ENCODE measurements around the gene DIAPH1. TPM values are rescaled to one million over a fixed set of nuclear protein-coding genes. Genes with fewer than 3 reads are reported as not detected.

Gene DIAPH1
- total RNA-seq, 1 donor from 2014 or later = 273 TPM

DNA sequence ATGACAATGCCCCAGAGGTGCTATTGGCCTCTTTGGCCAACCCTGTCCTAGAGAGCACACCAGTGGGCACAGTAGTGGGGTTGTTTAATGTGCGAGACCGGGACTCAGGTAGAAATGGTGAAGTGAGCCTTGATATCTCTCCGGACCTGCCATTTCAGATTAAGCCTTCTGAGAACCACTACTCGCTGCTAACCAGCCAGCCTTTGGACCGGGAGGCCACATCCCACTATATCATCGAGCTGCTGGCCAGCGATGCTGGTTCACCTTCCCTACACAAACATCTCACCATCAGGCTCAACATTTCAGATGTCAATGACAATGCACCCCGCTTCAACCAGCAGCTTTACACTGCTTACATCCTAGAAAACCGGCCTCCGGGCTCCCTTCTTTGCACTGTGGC is 128.5 kb downstream of the DIAPH1 start:
- intact Hi-C loops (cut with micrococcal nuclease) = no loop called here

DNA sequence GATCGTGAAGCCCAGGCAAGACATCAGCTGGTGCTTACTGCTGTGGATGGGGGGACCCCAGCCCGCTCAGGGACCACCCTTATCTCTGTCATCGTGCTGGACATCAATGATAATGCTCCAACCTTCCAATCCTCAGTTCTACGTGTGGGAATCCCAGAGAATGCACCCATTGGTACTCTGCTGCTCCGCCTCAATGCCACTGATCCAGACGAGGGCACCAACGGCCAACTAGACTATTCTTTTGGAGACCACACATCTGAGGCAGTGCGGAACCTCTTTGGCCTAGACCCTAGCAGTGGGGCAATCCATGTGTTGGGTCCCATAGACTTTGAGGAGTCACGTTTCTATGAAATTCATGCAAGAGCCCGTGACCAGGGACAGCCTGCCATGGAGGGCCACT is 129.0 kb downstream of the DIAPH1 start:
- intact Hi-C loops (cut with micrococcal nuclease) = no loop called here

DNA sequence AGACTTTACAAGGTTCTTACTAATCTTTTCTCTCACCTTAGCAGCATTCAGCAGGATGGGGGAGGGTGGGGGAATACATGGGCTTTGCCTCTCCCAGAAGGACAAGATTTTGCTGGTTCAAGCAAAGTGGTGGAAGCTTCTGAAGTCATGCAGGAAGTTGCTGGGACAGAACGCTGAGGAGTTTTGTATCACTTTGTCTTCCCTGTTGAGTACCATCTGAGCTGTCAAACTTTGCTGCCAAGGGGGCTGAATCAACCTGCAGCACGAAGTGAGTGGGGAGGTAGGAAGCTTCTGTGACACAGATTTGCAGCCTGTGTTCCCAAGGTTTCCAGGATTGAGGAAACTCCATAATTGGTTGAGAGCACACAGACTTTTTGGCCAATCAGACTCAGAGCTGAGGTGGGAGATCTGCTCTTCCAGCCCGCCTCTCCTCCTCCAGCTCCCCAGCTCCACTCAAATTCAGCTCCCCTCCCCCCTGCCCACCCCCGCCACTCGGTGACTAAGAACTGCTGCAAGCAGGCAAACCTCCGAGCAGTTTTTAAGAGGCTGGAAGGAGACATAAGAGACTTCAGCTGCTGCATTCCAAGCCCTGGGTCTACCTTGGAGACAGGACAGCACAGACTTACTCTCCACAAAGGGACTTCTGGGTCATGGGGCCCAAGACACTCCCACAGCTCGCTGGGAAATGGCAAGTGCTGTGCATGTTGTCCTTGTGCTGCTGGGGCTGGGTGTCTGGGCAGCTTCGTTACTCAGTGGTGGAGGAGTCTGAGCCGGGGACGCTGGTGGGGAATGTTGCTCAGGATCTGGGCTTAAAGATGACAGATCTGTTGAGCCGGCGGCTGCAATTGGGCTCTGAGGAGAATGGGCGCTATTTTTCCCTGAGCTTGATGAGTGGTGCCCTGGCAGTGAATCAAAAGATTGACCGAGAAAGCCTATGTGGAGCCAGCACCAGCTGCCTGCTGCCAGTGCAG is 129.9 kb downstream of the DIAPH1 start, which contains the start of gene PCDHGC5:
Gene PCDHGC5 (plus strand): TSS at position 491 of the 971 bp plus-strand sequence. CDS start 160 bp downstream, at position 651.
- intact Hi-C loops (cut with micrococcal nuclease) = no loop called here

DNA sequence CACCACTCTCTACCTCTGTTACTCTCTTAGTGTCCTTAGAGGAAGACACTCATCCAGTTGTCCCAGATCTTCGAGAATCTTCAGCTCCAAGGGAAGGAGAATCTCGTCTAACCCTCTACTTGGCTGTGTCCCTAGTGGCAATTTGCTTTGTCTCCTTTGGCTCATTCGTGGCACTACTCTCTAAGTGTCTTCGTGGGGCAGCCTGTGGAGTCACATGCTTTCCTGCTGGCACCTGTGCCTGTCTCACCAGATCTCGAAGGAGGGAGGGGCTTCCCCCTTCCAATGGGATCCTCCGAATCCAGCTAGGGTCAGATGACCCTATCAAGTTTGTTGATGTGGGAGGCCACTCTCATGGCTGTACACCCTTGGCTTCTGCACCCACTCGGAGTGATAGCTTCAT is 131.7 kb downstream of the DIAPH1 start:
- intact Hi-C loops (cut with micrococcal nuclease) = no loop called here

DNA sequence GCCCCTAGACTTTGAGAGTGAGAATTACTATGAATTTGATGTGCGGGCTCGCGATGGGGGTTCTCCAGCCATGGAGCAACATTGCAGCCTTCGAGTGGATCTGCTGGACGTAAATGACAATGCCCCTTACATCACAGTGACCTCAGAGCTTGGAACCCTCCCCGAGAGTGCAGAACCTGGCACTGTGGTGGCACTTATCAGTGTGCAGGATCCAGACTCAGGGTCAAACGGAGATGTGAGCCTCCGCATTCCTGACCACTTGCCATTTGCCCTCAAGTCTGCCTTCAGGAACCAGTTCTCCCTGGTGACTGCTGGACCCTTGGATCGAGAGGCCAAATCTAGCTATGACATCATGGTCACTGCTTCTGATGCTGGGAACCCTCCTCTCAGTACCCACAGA is 132.7 kb downstream of the DIAPH1 start:
- intact Hi-C loops (cut with micrococcal nuclease) = no loop called here

DNA sequence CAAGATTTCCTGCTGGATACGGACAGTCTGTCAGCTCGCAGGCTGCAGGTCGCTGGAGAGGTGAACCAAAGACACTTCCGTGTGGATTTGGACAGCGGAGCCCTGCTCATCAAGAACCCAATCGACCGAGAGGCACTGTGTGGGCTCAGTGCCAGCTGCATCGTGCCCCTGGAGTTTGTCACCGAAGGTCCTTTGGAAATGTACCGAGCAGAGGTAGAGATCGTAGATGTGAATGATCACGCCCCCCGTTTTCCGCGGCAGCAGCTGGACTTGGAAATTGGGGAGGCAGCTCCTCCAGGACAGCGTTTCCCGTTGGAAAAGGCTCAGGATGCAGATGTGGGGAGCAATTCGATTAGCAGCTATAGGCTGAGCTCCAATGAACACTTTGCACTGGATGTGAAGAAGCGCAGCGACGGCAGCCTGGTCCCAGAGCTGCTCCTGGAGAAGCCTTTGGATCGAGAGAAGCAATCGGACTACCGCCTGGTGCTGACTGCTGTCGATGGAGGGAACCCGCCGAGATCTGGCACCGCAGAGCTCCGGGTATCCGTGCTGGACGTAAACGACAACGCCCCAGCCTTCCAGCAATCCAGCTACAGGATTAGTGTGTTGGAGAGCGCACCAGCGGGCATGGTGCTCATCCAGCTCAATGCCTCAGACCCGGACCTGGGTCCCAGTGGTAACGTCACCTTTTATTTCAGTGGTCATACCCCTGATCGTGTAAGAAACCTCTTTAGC is 133.3 kb downstream of the DIAPH1 start:
- intact Hi-C loops (cut with micrococcal nuclease) = no loop called here

DNA sequence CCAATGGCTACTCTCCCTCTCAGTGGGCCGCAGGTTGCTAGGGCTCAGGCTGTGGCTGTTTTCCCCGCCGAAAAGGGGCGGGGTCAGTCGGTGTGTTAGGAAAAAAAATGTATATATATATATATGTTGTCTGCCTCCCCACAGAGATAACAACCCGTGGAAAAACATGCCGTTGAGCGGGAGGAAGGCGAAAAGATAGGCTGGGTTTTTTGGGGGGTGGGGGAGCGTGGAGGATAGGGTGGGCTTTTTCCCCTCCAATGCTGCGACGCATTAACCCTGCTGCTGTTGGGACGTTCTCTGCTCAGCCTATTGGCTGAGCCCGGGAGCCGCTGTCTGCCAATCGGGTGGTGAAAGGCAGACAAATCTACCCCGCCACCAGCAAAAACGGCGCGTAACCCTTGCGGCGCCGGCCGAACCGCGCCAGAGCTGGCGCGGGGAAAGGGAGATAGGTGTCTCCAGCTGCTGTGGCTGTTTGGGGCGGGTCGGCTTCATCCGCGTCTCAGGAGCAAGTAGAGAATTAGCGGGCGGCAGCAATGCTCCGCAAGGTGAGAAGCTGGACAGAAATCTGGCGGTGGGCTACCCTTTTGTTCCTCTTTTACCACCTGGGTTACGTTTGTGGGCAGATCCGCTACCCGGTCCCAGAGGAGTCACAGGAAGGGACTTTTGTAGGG is 134.0 kb downstream of the DIAPH1 start, which contains the start of gene PCDHGC4:
Gene PCDHGC4 (plus strand): TSS at position 390 of the 671 bp plus-strand sequence. CDS start 144 bp downstream, at position 534.
- intact Hi-C loops (cut with micrococcal nuclease) = loop anchor here (1.0 kb wide), 1 partner anchor 8 kb away; no protein-coding TSS in a partner anchor

DNA sequence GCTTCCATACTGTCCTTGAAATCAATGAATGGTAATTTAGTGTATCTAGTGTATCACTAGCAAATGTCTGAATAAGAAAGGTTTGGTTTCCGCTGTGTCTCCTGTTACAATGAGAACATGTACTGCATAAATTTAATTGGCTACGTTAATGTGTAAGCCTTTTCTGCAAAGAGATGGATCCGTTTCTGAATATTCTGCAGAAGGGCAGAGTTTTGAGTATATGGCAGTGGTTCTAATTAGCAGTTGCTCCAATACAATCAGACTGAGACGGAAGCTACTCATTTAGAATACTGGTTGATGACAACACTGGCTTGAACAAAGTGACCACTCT is 134.5 kb downstream of the DIAPH1 start:
- intact Hi-C loops (cut with micrococcal nuclease) = loop anchor here (1.0 kb wide), 1 partner anchor 8 kb away; no protein-coding TSS in a partner anchor

DNA sequence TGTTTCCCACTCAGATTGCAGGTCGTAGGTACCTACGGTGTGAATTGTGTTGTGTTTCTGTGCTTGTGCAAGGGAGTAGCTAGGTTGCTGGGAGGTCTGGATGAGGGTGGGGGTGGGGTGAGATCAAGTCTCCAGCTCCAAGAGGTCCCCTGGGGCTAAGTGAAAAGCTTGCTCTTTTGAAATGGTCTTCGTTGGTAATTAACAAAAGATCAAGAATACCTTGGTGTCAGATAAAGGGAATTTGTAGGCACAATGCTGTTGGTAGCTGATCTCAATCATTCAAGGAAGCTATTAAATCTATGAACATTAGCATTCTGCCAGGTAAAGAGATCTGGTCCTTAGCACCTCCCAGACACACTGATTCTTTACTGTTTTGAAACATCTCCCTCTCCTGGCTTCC is 134.9 kb downstream of the DIAPH1 start:
- intact Hi-C loops (cut with micrococcal nuclease) = loop anchor here (1.0 kb wide), 1 partner anchor 8 kb away; no protein-coding TSS in a partner anchor

DNA sequence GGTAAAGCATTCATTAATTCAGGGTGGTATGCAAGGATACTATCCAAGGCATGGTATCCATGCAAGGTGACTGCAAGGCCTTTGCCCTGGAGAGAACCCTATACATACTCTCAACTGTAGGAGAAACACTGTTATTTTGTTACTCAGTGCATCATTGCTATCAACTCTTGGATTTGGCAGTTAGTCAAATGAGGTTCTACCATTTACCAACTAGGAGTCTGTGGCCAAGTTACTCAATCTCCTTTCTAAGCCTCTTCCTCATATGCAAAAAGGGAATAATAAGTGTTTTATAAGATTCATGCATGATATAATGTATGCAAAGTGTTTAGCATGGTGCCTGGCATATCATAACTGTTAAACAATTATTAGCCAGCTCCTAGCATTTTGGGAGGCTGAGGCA is 139.0 kb downstream of the DIAPH1 start:
- intact Hi-C loops (cut with micrococcal nuclease) = loop anchor here (5.0 kb wide), 1 partner anchor 57 kb away; the partner anchor contains the start of gene PCDHGA11

DNA sequence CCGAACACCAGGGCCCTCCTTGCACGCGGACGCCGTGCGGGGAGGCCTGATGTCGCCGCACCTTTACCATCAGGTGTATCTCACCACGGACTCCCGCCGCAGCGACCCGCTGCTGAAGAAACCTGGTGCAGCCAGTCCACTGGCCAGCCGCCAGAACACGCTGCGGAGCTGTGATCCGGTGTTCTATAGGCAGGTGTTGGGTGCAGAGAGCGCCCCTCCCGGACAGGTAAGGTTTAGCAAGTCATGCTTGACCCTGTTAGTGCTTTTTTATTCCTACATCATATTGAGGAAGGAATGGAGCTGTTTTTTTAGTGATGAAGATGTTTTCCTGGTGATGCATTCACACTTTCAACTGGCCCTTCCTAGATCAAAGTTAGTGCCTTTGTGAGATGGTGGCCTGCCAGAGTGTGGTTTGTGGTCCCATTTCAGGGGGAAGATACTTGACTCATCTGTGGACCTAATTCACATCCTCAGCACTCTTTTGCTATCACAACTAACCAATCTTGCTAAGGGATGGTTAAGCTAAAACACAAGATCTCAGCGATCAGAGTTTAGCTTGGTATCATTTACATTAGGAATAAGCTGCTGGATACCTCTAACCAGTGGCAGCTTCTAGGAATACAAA is 140.4 kb downstream of the DIAPH1 start:
- intact Hi-C loops (cut with micrococcal nuclease) = loop anchor here (5.0 kb wide), 1 partner anchor 56 kb away; the partner anchor contains the start of gene PCDHGA11

DNA sequence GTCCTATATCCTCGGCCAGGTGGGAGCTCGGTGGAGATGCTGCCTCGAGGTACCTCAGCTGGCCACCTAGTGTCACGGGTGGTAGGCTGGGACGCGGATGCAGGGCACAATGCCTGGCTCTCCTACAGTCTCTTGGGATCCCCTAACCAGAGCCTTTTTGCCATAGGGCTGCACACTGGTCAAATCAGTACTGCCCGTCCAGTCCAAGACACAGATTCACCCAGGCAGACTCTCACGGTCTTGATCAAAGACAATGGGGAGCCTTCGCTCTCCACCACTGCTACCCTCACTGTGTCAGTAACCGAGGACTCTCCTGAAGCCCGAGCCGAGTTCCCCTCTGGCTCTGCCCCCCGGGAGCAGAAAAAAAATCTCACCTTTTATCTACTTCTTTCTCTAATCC is 141.0 kb downstream of the DIAPH1 start:
- intact Hi-C loops (cut with micrococcal nuclease) = loop anchor here (5.0 kb wide), 1 partner anchor 56 kb away; the partner anchor contains the start of gene PCDHGA11

DNA sequence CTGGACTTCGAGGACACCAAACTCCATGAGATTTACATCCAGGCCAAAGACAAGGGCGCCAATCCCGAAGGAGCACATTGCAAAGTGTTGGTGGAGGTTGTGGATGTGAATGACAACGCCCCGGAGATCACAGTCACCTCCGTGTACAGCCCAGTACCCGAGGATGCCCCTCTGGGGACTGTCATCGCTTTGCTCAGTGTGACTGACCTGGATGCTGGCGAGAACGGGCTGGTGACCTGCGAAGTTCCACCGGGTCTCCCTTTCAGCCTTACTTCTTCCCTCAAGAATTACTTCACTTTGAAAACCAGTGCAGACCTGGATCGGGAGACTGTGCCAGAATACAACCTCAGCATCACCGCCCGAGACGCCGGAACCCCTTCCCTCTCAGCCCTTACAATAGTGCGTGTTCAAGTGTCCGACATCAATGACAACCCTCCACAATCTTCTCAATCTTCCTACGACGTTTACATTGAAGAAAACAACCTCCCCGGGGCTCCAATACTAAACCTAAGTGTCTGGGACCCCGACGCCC is 141.7 kb downstream of the DIAPH1 start:
- intact Hi-C loops (cut with micrococcal nuclease) = loop anchor here (5.0 kb wide), 1 partner anchor 55 kb away; the partner anchor contains the start of gene PCDHGA11

DNA sequence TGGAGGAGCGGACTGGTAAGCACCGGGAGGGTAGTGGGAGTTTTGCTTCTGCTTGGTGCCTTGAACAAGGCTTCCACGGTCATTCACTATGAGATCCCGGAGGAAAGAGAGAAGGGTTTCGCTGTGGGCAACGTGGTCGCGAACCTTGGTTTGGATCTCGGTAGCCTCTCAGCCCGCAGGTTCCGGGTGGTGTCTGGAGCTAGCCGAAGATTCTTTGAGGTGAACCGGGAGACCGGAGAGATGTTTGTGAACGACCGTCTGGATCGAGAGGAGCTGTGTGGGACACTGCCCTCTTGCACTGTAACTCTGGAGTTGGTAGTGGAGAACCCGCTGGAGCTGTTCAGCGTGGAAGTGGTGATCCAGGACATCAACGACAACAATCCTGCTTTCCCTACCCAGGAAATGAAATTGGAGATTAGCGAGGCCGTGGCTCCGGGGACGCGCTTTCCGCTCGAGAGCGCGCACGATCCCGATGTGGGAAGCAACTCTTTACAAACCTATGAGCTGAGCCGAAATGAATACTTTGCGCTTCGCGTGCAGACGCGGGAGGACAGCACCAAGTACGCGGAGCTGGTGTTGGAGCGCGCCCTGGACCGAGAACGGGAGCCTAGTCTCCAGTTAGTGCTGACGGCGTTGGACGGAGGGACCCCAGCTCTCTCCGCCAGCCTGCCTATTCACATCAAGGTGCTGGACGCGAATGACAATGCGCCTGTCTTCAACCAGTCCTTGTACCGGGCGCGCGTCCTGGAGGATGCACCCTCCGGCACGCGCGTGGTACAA is 142.5 kb downstream of the DIAPH1 start:
- intact Hi-C loops (cut with micrococcal nuclease) = loop anchor here (1.0 to 5.0 kb wide), 2 partner anchors 8 to 54 kb away; partner anchors contain the start of gene PCDHGA11

DNA sequence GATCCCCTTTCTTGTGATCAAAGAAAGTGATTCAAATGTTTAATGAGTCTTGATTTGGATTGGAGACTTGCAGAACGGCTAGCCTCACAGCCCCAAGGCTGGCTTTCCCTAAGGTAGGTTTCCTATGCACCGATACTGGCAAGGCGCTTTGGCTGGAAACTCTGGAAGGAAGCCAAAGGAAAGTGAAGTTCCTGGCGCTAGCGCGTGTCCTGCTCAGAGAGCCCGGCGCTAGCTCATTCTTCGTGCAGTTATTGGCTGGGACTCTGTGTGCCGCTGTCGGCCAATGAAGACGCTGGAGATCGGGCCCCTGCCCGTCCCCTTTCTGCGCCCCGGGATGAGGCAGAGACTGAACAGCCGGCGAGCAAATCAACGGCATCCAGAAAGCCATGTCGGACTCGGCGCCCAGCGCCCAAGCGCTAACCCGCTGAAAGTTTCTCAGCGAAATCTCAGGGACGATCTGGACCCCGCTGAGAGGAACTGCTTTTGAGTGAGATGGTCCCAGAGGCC is 143.1 kb downstream of the DIAPH1 start, which contains the start of gene PCDHGC3:
Gene PCDHGC3 (plus strand): TSS at position 342 of the 507 bp plus-strand sequence. CDS start 151 bp downstream, at position 493.
- intact Hi-C loops (cut with micrococcal nuclease) = loop anchor here (1.0 to 5.0 kb wide), 2 partner anchors 9 to 53 kb away; partner anchors contain the start of gene PCDHGA11

DNA sequence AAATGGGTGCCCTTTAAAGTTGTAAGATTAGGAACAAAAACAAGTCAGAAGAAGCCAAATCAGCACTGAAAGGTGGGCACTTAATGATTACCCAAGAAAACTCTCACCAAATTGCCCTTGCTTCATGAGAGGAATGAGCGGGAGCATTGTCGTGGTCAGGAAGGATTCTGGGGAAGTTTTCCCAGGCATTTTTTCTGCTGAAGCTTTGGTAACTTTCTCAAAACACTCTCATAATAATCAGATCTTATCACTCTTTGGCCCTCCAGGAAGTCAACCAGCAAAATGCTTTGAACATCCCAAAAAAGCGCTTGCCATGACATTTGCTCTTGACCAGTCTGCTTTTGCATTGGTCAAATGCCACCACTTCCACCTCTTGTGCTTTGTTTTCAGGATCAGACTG is 153.4 kb downstream of the DIAPH1 start:
- intact Hi-C loops (cut with micrococcal nuclease) = no loop called here

All from T-helper 1 cell treated with Interleukin-12 subunit alpha and Interleukin-12 subunit beta and Interleukin-4 antibody, amounts not matched to agents 30 ng/mL and 1 ng/mL, for 36 hours (primary cell).